Measurements from ENCODE around the gene DAB1.

DAB1 gene

DNA sequence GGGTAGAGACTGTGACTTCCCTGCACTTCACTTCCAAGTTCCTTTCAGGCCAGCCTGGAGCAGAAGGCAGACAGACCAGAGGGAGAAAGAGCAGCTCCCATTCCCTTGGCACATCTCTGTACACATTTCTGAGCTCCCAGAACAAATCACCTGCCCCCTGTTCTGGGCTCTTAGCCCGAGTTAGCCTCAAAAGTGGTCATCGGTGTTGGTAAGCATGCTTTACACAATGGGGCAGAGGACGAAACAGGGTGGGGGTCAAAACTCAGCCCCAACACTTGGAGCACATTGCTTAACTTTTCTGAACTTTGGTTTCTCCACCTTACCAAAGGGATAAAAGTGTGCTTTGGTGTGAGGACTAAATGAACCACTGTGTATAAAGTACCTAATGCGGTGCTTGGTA lies 98.7 kb downstream of the DAB1 start (continued):
- TF ChIP-seq HOXA7 (CRISPR knock-in tag; IDR thresholded peaks at IDR 0.05; ENCODE audit: borderline replicate concordance) (no peak), ZNF747 (tag by site-specific recombination; IDR thresholded peaks at IDR 0.05) (no peak), ZNF629 (tag by site-specific recombination; IDR thresholded peaks at IDR 0.05) (no peak), ZNF677 (tag by site-specific recombination; IDR thresholded peaks at IDR 0.05) (no peak), ZNF624 (tag by site-specific recombination; IDR thresholded peaks at IDR 0.05) (no peak), ZNF302 (tag by site-specific recombination; IDR thresholded peaks at IDR 0.05; ENCODE audit: low read depth) (no peak), ZNF777 (tag by site-specific recombination; IDR thresholded peaks at IDR 0.05; ENCODE audit: borderline replicate concordance) (no peak)

DNA sequence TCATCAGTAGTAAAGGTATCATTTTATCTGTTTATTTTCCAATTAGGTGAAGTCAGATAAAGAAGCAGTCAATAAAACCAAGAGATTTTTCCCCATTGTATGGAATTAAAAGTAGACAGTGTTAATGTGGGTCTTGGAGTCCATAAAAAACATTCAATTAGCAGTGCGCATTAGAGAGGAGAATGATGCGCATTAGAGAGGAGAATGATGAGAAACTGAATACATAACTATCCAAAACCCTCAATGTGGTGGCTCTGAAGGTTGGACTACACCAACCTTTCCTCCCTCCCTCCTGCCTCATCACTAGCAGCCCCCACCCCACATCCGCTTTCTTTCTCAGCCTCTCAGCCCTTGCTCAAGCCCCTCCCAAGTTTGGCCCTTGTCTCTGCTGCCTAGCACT lies 99.5 kb downstream of the DAB1 start:
- H3K4me1 ChIP-seq (ENCODE audit: control insufficient read depth, insufficient read depth, low read length) = no peaks in the 10 kb centered on the region
- no peaks in the 10 kb centered on the region for H3K9me3 ChIP-seq (ENCODE audit: control insufficient read depth, insufficient read depth, low read depth, low read length)
- TF ChIP-seq ZNF707 (tag by site-specific recombination; IDR thresholded peaks at IDR 0.05) (no peak), ZNF677 (tag by site-specific recombination; IDR thresholded peaks at IDR 0.05) (no peak), ZNF112 (tag by site-specific recombination; IDR thresholded peaks at IDR 0.05) (no peak), ZNF701 (tag by site-specific recombination; IDR thresholded peaks at IDR 0.05) (no peak), BCL6B (tag by site-specific recombination; IDR thresholded peaks at IDR 0.05) (no peak), ZFP41 (tag by site-specific recombination; IDR thresholded peaks at IDR 0.05; ENCODE audit: borderline replicate concordance) (no peak), GFI1B (tag by site-specific recombination; IDR thresholded peaks at IDR 0.05) (no peak), REPIN1 (tag by site-specific recombination; IDR thresholded peaks at IDR 0.05; ENCODE audit: low read depth) (no peak), ZNF138 (tag by site-specific recombination; IDR thresholded peaks at IDR 0.05; ENCODE audit: borderline replicate concordance) (no peak), ZNF529 (tag by site-specific recombination; IDR thresholded peaks at IDR 0.05; ENCODE audit: insufficient replicate concordance) (no peak)
- TF ChIP-seq, protein P1, sequence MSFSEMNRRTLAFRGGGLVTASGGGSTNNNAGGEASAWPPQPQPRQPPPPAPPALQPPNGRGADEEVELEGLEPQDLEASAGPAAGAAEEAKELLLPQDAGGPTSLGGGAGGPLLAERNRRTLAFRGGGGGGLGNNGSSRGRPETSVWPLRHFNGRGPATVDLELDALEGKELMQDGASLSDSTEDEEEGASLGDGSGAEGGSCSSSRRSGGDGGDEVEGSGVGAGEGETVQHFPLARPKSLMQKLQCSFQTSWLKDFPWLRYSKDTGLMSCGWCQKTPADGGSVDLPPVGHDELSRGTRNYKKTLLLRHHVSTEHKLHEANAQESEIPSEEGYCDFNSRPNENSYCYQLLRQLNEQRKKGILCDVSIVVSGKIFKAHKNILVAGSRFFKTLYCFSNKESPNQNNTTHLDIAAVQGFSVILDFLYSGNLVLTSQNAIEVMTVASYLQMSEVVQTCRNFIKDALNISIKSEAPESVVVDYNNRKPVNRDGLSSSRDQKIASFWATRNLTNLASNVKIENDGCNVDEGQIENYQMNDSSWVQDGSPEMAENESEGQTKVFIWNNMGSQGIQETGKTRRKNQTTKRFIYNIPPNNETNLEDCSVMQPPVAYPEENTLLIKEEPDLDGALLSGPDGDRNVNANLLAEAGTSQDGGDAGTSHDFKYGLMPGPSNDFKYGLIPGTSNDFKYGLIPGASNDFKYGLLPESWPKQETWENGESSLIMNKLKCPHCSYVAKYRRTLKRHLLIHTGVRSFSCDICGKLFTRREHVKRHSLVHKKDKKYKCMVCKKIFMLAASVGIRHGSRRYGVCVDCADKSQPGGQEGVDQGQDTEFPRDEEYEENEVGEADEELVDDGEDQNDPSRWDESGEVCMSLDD (tag by site-specific recombination; IDR thresholded peaks at IDR 0.05) = no peak
- H3K36me3 ChIP-seq (ENCODE audit: control insufficient read depth in 2 of 2, insufficient read depth in 1 of 2, low read length in 2 of 2) = no peaks in the 10 kb centered on the region
- H3K4me3 ChIP-seq (ENCODE audit: low read depth, low read length) = no peak overlapping the region
- POLR2A ChIA-PET = no interaction called here
- CTCF ChIA-PET = interaction anchor here (0.6 kb wide), 1 partner anchor 13 kb away, joined by 4 read pairs; no protein-coding TSS in a partner anchor
- H3K27ac ChIP-seq (ENCODE audit: extremely low read depth, low read depth, low read length) = no peak overlapping the region

DNA sequence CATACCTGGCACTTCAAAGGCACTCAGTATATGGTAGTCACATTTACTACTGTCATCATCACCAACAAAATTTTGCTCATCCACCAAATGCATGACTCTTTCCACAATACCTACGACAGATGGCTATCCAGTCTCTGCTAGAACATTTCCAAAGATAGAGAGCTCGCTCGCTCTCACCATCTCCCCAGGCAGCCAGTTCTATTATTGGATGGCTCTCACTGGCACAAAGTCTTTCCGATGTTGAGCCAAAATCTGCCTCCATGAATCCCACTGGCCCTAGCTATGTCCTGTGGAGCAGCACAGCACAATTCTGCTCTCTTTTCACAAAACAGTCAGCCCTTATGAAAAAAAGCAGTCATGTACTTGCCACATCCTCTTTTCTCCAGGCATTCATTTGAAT lies 102.1 kb downstream of the DAB1 start:
- Histone ChIP-seq H3K4me1 (ENCODE audit: control insufficient read depth, insufficient read depth, low read length) (no peaks in the 10 kb centered on the region), H3K36me3 (ENCODE audit: control insufficient read depth in 2 of 2, insufficient read depth in 1 of 2, low read length in 2 of 2) (no peaks in the 10 kb centered on the region), H3K4me3 (ENCODE audit: low read depth, low read length) (no peak overlapping the region), H3K27ac (ENCODE audit: extremely low read depth, low read depth, low read length) (no peak overlapping the region), H3K9me3 (ENCODE audit: control insufficient read depth, insufficient read depth, low read depth, low read length) (no peaks in the 10 kb centered on the region)
- ChIA-PET POLR2A (no interaction called here), CTCF (no interaction called here)
- TF ChIP-seq GFI1B (tag by site-specific recombination; IDR thresholded peaks at IDR 0.05) (no peak), ZIC2 (tag by site-specific recombination; IDR thresholded peaks at IDR 0.05) (no peak), TRIM28 (IDR thresholded peaks at IDR 0.05; ENCODE audit: borderline replicate concordance, low read length) (no peak), PBX3 (CRISPR knock-in tag; IDR thresholded peaks at IDR 0.05) (no peak), ZNF624 (tag by site-specific recombination; IDR thresholded peaks at IDR 0.05) (no peak), ZNF596 (tag by site-specific recombination; IDR thresholded peaks at IDR 0.05) (no peak)
- TF ChIP-seq, protein P2, sequence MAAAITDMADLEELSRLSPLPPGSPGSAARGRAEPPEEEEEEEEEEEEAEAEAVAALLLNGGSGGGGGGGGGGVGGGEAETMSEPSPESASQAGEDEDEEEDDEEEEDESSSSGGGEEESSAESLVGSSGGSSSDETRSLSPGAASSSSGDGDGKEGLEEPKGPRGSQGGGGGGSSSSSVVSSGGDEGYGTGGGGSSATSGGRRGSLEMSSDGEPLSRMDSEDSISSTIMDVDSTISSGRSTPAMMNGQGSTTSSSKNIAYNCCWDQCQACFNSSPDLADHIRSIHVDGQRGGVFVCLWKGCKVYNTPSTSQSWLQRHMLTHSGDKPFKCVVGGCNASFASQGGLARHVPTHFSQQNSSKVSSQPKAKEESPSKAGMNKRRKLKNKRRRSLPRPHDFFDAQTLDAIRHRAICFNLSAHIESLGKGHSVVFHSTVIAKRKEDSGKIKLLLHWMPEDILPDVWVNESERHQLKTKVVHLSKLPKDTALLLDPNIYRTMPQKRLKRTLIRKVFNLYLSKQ (tag by site-specific recombination; IDR thresholded peaks at IDR 0.05; ENCODE audit: borderline replicate concordance) = no peak
- TF ChIP-seq, protein P3, sequence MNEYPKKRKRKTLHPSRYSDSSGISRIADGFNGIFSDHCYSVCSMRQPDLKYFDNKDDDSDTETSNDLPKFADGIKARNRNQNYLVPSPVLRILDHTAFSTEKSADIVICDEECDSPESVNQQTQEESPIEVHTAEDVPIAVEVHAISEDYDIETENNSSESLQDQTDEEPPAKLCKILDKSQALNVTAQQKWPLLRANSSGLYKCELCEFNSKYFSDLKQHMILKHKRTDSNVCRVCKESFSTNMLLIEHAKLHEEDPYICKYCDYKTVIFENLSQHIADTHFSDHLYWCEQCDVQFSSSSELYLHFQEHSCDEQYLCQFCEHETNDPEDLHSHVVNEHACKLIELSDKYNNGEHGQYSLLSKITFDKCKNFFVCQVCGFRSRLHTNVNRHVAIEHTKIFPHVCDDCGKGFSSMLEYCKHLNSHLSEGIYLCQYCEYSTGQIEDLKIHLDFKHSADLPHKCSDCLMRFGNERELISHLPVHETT (tag by site-specific recombination; IDR thresholded peaks at IDR 0.05) = no peak
- TF ChIP-seq, protein P4, sequence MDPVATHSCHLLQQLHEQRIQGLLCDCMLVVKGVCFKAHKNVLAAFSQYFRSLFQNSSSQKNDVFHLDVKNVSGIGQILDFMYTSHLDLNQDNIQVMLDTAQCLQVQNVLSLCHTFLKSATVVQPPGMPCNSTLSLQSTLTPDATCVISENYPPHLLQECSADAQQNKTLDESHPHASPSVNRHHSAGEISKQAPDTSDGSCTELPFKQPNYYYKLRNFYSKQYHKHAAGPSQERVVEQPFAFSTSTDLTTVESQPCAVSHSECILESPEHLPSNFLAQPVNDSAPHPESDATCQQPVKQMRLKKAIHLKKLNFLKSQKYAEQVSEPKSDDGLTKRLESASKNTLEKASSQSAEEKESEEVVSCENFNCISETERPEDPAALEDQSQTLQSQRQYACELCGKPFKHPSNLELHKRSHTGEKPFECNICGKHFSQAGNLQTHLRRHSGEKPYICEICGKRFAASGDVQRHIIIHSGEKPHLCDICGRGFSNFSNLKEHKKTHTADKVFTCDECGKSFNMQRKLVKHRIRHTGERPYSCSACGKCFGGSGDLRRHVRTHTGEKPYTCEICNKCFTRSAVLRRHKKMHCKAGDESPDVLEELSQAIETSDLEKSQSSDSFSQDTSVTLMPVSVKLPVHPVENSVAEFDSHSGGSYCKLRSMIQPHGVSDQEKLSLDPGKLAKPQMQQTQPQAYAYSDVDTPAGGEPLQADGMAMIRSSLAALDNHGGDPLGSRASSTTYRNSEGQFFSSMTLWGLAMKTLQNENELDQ (tag by site-specific recombination; IDR thresholded peaks at IDR 0.05; ENCODE audit: low read depth) = no peak
